Caco-2 (cell line): ENCODE results near the gene STIM2. TPM values are rescaled to one million over a fixed set of nuclear protein-coding genes. Genes with fewer than 3 reads are reported as not detected.

ENCODE experiments used
- BruUV-seq: library from RNA; stranded (reverse); fragments of 400-500 nt; replicated peaks from 2 replicates; lab custom pipeline; 2021; lab: Mats Ljungman, UMichigan
- CTCF ChIA-PET: fragments of 300-600 bp; sonication (Branson Sonifier 250); formaldehyde crosslinking; loops from one replicate; lab custom pipeline; 2022; ENCODE audit warnings: antibody characterized with exemption; lab: Charles Lee
- POLR2A ChIA-PET: fragments of 300-600 bp; sonication (Branson Sonifier 250); formaldehyde crosslinking; loops from one replicate; lab custom pipeline; 2022; ENCODE audit warnings: antibody characterized with exemption; lab: Charles Lee
- DNase-seq, 2 experiments: peaks; one replicate each; pipeline versions ENCODE4 v3.0.0 to v3.0.0-alpha.2; 2020 to 2022
- H3K27me3 ChIP-seq: replicated peaks from 2 replicates; pipeline ENCODE4 v1.6.0; 2011; ENCODE audit warnings: low read length; ENCODE audit not compliant: control insufficient read depth, insufficient read depth
- H3K36me3 ChIP-seq: 2 replicates; pipeline ENCODE4 v1.5.1; 2011; ENCODE audit warnings: low read length; ENCODE audit not compliant: control insufficient read depth, insufficient read depth
- H3K4me1 ChIP-seq: fragments of 250-450 bp; sonication (Bioruptor Pico); 2 replicates; pipeline ENCODE4 v1.5.1; 2020; ENCODE audit warnings: mild to moderate bottlenecking
- H3K4me3 ChIP-seq: 2 replicates; pipeline ENCODE4 v1.5.1; 2011; ENCODE audit warnings: low read depth, mild to moderate bottlenecking, control low read depth, low read length
- H3K9me3 ChIP-seq: fragments of 250-450 bp; sonication (Bioruptor Pico); 2 replicates; pipeline ENCODE4 v1.5.1; 2020; ENCODE audit warnings: mild to moderate bottlenecking, moderate library complexity
- H3K27ac Mint-ChIP-seq: one replicate; pipeline ENCODE4 v1.8.0; 2022; ENCODE audit warnings: mixed read lengths; ENCODE audit not compliant: unreplicated experiment
- H3K27me3 Mint-ChIP-seq: one replicate; pipeline ENCODE4 v1.8.0; 2022; ENCODE audit warnings: mixed read lengths; ENCODE audit not compliant: insufficient read depth, unreplicated experiment
- H3K36me3 Mint-ChIP-seq: one replicate; pipeline ENCODE4 v1.8.0; 2022; ENCODE audit warnings: mild to moderate bottlenecking, mixed read lengths; ENCODE audit not compliant: insufficient read depth, unreplicated experiment
- H3K4me1 Mint-ChIP-seq: one replicate; pipeline ENCODE4 v1.8.0; 2022; ENCODE audit warnings: low read depth, mixed read lengths; ENCODE audit not compliant: unreplicated experiment
- H3K4me3 Mint-ChIP-seq: one replicate; pipeline ENCODE4 v1.8.0; 2022; ENCODE audit warnings: mild to moderate bottlenecking, moderate library complexity, mixed read lengths; ENCODE audit not compliant: unreplicated experiment
- H3K9me3 Mint-ChIP-seq: one replicate; pipeline ENCODE4 v1.8.0; 2022; ENCODE audit warnings: mixed read lengths; ENCODE audit not compliant: unreplicated experiment
- intact Hi-C: fragments of 100-400 bp; cut with micrococcal nuclease; formaldehyde crosslinking; loops from one replicate; pipeline ENCODE4 v1.10.0; 2022; ENCODE audit not compliant: unreplicated experiment
- total RNA-seq: library from RNA; stranded (reverse); gene quantifications from 2 replicates; pipeline ENCODE4 v1.2.3, GENCODE V29; 2022
- TF ChIP-seq, protein P1 (sequence below), 2 experiments: fragments of 200-600 bp in 1 of 2; IDR thresholded peaks; 1 replicate in 1 of 2; 2 replicates in 1 of 2; pipeline versions ENCODE4 v1.5.1 to v1.8.0; 2011 to 2022; ENCODE audit warnings: antibody characterized with exemption in 1 of 2, control low read depth in 1 of 2, inconsistent platforms in 1 of 2, low read depth in 1 of 2, low read length in 1 of 2, mild to moderate bottlenecking in 1 of 2, moderate library complexity in 1 of 2; ENCODE audit not compliant: insufficient read depth in 1 of 2, severe bottlenecking in 1 of 2, unreplicated experiment in 1 of 2

Gene STIM2
- total RNA-seq, 1 experiment from 2014 or later: 27.2 TPM

DNA sequence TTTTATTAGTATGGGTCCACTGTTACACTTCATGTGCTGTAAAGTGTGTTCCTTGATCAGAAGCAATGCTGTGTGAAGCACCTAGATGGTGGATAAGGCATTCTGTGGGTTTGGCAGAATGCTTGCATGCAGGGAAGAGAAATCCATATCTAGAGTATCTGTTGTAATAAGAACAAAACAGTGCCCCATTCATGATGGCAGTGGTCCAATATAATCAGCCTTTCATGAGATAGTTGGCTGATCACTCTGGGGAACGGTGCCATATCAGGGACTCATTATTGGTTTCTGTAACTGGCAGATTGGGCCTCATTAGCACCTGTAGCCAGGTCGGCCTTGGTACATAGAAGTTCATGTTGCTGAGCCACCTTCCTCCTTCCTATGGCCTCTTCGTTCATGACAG lies 28.7 kb downstream of the STIM2 start:
- BruUV-seq: no TSS peak
- Mint-ChIP-seq H3K27ac (no peak overlapping the region), H3K9me3 (peaks cover 8% of the 10 kb centered on the region), H3K27me3 (no peaks in the 10 kb centered on the region), H3K36me3 (no peaks in the 10 kb centered on the region), H3K4me1 (no peaks in the 10 kb centered on the region), H3K4me3 (no peak overlapping the region)
- POLR2A ChIA-PET: no interaction called here
- Histone ChIP-seq H3K4me1 (no peaks in the 10 kb centered on the region), H3K36me3 (no peaks in the 10 kb centered on the region), H3K9me3 (no peaks in the 10 kb centered on the region), H3K27me3 (no peaks in the 10 kb centered on the region), H3K4me3 (no peak overlapping the region)
- CTCF ChIA-PET: no interaction called here
- DNase-seq: no peak
- intact Hi-C loops: no loop called here
- TF ChIP-seq, protein P1, sequence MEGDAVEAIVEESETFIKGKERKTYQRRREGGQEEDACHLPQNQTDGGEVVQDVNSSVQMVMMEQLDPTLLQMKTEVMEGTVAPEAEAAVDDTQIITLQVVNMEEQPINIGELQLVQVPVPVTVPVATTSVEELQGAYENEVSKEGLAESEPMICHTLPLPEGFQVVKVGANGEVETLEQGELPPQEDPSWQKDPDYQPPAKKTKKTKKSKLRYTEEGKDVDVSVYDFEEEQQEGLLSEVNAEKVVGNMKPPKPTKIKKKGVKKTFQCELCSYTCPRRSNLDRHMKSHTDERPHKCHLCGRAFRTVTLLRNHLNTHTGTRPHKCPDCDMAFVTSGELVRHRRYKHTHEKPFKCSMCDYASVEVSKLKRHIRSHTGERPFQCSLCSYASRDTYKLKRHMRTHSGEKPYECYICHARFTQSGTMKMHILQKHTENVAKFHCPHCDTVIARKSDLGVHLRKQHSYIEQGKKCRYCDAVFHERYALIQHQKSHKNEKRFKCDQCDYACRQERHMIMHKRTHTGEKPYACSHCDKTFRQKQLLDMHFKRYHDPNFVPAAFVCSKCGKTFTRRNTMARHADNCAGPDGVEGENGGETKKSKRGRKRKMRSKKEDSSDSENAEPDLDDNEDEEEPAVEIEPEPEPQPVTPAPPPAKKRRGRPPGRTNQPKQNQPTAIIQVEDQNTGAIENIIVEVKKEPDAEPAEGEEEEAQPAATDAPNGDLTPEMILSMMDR (IDR thresholded peaks at IDR 0.05; ENCODE audit: insufficient read depth in 1 of 2, low read depth in 1 of 2, low read length in 1 of 2, severe bottlenecking in 1 of 2, unreplicated experiment in 1 of 2): no peak

DNA sequence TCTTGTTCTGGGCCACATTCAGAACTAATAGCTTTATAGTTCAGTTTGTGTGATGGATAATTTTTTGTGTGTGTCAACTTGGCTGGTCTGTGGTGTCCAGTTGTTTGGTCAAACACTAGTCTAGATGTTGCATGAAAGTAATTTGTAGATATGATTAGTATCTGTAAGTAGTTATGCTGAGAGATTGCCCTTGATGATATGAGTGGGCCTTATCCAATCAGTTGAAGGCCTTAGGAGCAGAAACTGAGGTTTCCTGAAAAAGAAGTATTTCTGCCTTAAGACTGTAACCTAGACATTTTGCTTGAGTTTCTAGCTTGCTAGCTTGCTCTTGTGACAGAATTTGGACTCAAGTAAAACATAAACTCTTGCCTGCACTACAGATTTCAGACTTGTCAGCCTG lies 30.4 kb downstream of the STIM2 start:
- no TSS peak for BruUV-seq
- H3K4me3 ChIP-seq: no peak overlapping the region
- CTCF ChIA-PET: no interaction called here
- Mint-ChIP-seq H3K27ac (no peak overlapping the region), H3K4me1 (no peaks in the 10 kb centered on the region), H3K36me3 (no peaks in the 10 kb centered on the region), H3K9me3 (peaks cover 8% of the 10 kb centered on the region), H3K27me3 (no peaks in the 10 kb centered on the region), H3K4me3 (no peak overlapping the region)
- POLR2A ChIA-PET: no interaction called here
- no peaks in the 10 kb centered on the region for H3K36me3 ChIP-seq
- no peaks in the 10 kb centered on the region for H3K27me3 ChIP-seq
- intact Hi-C loops: no loop called here
- TF ChIP-seq, protein P1 (IDR thresholded peaks at IDR 0.05; ENCODE audit: insufficient read depth in 1 of 2, low read depth in 1 of 2, low read length in 1 of 2, severe bottlenecking in 1 of 2, unreplicated experiment in 1 of 2): no peak
- H3K9me3 ChIP-seq: no peaks in the 10 kb centered on the region
- no peaks in the 10 kb centered on the region for H3K4me1 ChIP-seq
- no peak for DNase-seq

DNA sequence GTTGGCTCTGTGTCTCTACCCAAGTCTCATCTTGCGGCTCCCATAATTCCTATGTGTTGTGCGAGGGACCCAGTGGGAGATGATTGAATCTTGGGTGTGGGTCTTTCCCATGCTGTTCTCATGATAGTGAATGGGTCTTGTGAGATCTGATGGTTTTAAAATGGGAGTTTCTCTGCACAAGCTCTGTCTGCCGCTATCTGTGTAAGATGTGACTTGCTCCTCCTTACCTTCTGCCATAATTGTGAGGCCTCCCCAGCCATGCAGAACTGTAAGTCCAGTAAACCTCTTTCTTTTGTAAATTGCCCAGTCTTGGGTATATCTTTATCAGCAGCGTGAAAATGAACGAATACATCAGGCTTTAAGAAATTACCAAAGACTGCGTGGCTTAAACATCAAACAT lies 31.2 kb downstream of the STIM2 start:
- BruUV-seq: no TSS peak
- TF ChIP-seq, protein P1 (IDR thresholded peaks at IDR 0.05; ENCODE audit: insufficient read depth in 1 of 2, low read depth in 1 of 2, low read length in 1 of 2, severe bottlenecking in 1 of 2, unreplicated experiment in 1 of 2): no peak
- Mint-ChIP-seq H3K27ac (no peak overlapping the region), H3K36me3 (no peaks in the 10 kb centered on the region), H3K27me3 (no peaks in the 10 kb centered on the region), H3K9me3 (peaks cover 8% of the 10 kb centered on the region), H3K4me3 (no peak overlapping the region), H3K4me1 (no peaks in the 10 kb centered on the region)
- Histone ChIP-seq H3K36me3 (no peaks in the 10 kb centered on the region), H3K9me3 (no peaks in the 10 kb centered on the region), H3K4me3 (no peak overlapping the region), H3K4me1 (no peaks in the 10 kb centered on the region), H3K27me3 (no peaks in the 10 kb centered on the region)
- intact Hi-C loops: no loop called here
- ChIA-PET POLR2A (no interaction called here), CTCF (no interaction called here)
- DNase-seq: no peak
